Left renal cortex interstitium (tissue), 4 donors: ENCODE data around the gene CACNA1D. TPM values are rescaled to one million over a fixed set of nuclear protein-coding genes. Genes with fewer than 3 reads are reported as not detected.

Experiments used
- DNase-seq, 4 donors: peaks; one replicate each; pipeline ENCODE4 v3.0.0-alpha.2; 2013; ENCODE audit warnings: low read depth in 4 of 4, low spot score in 2 of 4, missing footprints in 1 of 4
- polyA plus RNA-seq, 4 donors: library from polyadenylated mRNA; unstranded; fragments of 120-200 nt; gene quantifications; one replicate each; pipeline ENCODE4 v1.2.1, GENCODE V29; 2013; ENCODE audit not compliant: insufficient read length in 4 of 4

The CACNA1D gene
- polyA plus RNA-seq, 4 donors = 10.8 to 17.0 (median 13.3) TPM

DNA sequence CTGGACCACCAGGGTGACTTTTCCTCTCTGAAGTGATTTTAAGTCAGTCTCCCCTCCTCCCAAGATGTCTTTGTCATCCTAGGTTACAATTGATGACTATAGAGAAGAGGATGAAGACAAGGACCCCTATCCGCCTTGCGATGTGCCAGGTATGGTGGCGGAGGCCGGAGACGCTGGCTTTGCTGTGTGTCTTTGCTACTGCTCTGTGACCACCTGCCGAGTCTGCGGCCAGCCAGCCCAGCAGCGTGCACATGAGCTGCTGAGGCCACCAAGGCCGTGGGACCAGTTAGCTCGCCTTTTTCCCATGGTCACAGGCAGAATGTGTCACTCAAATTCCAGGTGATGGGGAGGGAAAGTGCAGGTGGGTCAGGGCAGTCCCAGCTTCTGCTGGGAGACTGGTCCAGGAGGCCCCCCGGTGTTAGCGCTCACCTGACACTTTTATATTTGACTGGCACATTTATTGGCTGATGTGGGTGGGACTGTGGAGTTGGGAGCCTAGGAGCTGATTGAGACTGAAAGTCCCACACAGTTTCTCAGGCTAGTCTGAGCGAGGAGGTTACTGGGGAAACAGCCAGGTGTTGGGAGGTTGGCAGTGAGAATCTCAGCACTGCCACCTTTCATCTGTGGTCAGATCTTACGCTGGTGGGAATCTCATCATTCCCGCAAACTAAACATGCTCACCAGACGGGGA is 237.7 kb downstream of the CACNA1D start:
- no peak for DNase-seq

DNA sequence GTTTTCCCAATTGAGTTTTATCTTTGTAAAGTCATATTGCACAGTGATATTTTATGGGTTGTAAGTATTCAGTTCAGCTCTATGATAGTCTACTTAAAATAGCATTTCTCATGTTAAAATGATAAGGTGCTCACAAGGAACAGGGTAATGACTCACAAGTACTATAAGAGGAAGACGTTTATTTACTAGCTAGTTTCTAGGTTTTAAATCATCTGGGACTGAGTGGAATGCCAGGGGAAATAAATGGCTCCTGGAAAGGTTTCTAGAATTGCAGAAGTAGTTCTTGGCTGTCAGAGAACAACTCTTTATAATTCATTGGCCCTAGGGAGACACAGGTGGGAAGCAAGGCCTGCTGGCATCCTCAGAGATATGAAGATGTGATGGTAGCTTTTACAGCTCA is 239.0 kb downstream of the CACNA1D start:
- no peak for DNase-seq

DNA sequence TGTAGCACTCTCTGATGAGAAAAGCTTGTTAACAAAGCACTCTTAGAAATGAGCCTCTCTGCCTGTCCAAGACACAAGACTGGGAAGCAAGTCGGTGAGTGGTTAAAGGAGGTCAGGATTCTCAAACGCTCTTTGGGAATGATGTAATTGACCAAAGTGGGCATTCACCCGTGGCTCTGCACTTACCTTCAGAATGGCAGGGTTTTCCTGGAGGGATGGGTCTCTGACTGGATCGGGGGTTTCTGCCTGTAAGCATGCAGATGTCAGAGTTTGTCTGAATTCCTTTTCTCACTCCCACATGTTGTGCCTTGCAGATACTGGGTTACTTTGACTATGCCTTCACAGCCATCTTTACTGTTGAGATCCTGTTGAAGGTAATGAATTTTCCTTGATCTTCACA is 245.6 kb downstream of the CACNA1D start:
- DNase-seq = no peak

DNA sequence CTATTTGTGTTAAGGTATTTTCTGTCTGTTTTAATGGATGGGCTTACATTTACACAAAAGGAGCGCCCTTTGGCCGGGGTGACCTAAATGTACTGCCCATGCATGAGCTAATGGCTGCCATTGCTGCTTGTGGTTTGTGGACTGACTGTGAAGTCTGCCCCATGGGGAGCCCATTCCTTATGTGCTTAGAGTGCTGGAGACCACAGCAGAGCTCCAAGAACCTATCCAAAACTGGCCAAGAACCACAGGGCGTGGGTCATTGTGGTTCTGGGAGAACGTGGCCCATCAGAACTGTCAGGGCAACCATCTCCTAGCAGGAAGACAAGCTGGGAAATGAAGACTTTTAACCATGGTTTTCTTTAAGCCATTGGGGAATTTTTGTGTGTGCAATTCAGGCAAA is 246.5 kb downstream of the CACNA1D start:
- DNase-seq = no peak

DNA sequence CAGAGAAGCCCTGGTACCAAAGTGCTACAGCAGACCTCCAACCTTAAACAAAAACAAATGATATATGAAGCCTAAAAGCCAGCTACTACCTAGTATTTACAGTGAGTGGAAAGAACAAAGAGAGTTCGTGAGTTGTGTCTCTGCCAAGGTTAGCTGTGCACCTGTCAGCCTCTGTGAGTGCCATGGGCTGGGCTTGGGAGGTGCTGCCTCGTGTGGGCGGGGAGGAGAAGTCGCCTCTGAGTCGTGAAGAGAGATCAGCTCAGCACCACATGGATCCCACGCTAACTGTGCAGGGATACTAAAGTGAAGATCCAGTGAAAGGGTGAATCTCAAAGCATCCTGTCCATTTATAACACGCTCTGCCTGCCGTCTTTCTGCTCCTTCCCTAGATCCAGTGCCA is 249.9 kb downstream of the CACNA1D start:
- no peak for DNase-seq

DNA sequence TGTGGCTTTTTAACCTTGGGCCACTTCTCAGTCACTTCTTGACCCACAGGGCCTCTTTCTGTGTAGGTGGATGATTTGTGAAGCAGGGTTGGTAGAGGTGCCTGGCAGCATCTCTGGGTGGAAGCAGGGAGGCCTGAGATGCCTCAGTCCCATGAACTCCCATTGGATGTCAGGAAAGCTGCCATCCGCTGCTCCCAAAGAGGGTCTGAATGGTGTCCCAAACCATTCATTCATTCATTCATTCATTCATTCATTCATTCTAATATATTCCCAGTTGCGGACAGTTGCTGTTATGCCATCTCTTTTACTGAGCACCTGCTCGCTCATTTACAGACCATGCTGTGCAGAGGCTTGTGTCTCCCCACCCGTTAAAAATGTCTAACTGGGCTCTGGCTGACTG is 253.1 kb downstream of the CACNA1D start:
- no peak for DNase-seq

DNA sequence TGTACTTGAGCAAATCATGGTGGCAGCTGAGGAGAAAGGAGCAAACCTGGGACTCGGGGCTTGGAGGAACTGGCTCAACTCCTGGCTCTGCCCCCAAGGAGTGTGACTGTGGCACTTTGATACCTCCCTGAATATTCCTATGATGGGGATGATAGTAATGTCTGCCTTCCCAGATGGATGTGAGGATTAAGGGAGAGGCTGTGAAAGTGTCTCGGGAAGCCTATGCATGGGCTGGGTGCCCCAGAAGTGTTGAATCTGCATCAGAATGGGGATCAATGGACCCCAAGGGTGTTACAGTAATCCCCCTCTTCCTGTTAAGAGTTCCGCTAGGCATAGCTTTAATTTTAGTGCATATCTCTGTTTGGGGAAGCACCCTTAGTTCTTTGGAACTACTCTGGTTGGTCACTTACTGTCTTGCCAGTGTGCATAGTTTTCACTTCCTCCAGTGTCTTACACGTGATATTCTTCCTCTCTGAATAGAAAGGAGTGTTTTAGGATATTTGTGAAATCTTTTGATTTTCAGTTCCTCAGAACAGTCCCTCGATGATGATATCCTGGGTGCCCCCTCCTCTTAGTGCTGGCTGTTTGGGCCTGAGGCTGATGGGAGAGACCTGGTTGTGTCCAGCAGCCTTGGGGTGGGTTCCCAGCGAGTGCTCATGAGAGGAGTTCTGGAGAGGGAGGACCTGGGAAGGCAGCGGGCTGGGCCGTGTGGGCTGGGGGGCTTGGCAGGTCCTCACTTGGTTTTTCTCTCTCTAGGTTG is 254.3 kb downstream of the CACNA1D start:
- DNase-seq = no peak

DNA sequence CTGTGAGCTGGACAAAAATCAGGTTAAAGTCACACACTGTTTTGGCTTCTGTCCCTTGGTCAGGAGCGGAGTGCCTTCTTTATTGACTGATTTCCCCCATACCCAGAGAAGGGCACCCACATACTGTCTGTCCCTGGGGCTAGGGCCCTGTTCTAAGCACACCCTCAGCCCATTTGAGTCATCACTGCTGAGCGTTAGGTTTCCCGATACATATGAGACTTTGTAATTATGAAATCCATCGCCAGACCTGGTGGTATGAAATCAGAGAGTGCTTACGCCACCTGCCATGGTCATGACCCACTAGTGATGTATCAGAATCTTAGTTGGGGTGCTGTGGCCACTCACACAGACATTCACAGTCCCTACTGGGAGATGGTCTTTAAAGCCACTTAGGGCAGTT is 255.0 kb downstream of the CACNA1D start:
- DNase-seq = no peak

DNA sequence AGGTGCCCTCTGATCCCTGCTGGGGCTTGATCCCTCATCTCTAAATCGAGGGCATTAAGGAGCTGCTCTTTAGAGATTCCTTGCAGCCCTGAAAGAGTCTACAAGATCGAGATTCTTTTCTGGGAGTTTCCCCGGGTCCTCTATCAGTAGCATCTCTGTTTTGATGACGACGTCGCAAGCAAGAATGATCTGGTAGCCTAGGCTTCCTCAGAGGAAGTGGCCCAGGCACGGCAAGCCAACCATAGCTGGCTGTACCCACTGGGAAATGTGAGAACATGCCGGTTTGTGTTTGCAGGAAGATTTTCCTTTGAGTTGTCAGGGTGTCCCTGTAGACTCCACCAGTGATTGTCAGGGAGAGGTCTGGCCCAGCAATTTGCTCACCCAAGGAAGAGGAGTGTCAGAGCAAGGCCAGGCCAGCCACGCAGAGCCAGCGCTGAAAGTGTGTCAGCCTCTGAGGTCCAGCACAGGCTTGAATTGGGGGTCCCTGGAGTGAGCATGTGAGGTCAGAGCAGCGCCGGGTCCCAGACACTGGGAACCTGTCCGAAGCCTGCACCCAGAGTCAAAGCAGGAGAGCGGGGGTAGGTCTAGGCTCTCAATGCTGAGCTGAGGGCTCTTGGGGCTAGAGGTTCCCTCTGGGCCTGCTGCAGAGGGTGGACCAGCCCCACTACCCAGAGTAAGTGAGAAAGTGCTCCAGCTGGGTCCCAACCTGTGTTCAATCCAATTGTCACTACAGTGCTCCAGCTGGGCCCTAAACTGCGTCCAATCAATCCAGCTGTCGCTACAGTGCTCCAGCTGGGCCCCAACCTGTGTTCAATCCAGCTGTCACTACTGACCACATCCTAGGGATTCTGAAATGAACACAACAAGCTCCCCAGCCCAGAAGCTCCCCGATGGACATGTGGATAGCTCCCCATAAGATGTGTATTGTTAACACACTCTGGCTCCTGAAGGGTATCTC is 256.1 kb downstream of the CACNA1D start:
- DNase-seq = no peak

DNA sequence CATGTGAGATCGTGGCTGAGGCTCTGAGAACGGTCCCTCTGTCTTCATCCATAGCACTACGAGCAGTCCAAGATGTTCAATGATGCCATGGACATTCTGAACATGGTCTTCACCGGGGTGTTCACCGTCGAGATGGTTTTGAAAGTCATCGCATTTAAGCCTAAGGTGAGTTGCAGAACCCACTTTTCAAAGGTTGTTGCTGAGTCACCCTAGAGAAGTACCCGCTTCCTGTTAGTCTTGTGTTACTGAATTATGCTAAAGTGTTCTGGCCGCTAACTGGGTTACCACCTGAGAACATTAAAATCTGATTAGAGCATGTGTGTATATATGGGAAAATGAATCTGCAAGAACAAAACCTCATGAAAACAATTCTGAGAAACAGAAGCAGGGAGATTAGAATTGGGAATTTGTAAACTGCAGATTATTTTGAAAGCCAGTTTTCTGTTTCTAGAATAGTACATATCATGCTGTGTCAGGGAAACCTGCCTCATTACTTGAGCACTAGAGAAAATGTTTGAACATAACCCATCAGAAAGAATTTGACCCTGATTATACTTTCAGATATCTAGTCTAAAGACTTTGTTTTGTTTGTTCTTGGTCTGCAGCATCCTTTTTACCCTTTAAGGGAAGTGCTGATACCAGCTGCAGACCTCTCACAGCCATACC is 259.2 kb downstream of the CACNA1D start:
- no peak for DNase-seq

DNA sequence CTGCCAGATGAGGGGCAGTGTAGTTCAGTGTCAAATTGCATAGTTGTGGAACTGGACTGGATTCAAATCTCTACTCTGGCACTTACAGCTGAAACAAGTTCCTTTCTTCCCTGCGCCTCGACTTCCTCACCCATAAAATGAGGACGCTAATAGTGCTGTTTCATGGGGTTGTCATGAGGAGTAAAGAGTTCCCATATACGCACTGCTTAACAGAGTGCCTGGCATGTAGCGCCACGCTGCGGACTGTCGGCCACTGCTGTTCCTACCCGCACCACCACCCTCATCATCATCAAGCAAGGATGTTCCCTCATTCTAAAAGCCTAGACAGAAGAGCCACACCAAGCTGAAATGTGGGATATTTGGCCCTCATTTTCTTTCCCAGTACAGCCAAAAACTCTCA is 259.9 kb downstream of the CACNA1D start:
- no peak for DNase-seq

DNA sequence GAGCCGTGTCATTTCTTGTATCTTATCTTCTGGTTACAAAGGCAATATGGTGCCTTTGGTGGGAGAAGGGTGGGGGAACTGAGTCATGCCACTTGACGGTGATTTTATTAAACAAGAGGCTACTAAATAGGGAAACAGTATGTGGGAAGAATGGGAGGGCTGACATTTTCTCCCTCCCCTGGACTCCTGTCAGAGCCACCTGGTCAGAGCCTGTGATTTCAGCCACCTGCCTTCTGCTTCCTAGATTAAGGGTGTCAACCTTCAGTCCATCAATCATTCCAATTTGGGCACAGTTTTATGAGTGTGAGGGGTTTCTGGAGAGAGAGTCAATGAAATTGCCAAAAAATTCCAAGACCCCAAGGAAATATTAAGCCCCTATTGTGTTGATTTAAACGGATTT is 264.4 kb downstream of the CACNA1D start:
- DNase-seq = no peak

DNA sequence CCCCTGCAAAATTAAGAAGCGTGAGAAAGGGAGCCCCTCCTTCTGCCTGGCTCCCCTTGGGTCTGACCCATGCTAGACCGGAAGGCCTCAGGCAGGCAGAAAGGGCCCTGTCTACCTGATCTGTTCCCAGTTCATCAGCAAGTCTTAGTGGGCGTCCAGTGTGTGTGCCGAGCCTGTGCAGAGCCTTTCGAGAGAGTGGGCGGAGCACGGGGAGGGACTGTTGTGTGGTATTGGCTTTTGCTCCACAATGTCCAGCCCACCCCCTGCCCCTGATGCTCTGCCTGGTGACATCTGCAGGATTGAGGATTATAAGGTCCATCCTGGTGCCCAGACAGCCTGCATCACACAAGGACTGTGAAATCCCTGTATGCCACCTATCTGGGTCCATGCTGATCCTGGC is 268.9 kb downstream of the CACNA1D start:
- no peak for DNase-seq

DNA sequence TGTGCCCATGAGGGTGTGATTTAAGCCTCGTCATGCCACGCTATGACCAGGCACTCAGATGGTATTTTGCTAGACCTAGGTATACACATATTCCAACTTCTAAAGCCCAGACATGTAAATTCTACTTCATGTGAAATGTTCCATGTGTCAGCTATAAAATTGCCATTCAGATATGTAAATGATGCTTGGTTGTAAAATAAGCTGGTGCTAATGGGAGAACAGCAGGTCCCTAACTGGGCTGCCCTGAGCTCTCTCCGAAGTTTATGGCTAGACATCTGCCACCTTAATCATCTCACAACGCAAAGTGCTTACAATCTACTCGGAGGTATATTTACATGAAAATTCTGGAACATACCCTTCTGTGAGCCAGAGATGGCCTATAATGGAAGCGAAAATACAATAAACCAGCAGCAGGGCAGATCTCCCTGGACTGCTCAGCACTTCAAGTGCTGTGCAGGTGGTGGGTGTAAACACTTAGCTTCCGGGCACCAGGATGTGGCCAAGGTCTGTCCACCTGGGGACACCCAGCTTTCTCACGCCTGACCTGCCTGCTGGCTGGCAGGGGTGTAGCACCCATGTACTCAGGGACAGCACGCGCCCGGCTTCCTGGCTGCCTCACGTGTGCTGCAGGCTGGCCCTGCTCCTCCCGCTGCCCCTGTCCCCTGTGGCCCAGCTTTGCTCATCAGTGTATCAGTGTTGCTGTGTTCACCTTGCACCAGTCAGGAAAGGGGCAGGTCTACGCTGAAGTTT is 269.8 kb downstream of the CACNA1D start:
- no peak for DNase-seq

DNA sequence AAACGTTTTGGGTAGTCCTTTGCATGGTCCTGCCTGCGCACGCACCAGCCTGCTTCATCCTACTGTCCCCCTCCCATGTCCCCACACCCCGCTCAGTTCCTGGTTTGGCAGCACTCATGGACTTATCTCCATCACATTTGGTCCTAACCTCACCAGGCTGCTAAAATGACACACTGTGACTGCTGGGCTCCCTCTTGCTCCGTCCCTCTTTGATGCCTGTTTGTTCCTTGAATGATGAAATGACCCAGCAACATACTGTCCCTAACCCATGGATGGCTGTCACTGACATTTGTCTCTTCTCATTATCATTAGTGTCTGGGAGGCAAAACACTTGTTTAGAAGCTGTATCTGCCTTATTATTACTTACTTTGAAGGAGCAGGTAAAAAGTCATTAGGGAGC is 271.3 kb downstream of the CACNA1D start:
- no peak for DNase-seq

DNA sequence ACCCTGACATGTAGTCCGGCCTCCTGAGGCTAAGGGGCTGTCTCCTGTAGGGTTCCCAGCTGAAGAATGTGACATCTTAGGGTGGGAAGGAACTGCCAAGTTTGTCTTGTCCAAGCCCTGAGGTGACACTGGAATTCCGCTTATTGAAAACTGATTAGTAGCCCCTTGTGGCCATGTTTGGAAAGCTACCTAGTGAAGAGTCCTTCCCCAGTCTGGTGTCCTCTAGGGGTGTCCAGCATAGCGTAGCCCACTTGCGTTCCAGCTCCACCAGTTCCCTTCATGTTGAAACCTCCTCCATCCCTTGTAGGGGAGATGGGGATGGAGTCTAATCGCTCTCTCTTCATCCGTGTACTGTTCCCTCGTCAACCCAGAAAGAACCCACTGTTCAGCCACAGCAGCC is 272.3 kb downstream of the CACNA1D start:
- DNase-seq = no peak

DNA sequence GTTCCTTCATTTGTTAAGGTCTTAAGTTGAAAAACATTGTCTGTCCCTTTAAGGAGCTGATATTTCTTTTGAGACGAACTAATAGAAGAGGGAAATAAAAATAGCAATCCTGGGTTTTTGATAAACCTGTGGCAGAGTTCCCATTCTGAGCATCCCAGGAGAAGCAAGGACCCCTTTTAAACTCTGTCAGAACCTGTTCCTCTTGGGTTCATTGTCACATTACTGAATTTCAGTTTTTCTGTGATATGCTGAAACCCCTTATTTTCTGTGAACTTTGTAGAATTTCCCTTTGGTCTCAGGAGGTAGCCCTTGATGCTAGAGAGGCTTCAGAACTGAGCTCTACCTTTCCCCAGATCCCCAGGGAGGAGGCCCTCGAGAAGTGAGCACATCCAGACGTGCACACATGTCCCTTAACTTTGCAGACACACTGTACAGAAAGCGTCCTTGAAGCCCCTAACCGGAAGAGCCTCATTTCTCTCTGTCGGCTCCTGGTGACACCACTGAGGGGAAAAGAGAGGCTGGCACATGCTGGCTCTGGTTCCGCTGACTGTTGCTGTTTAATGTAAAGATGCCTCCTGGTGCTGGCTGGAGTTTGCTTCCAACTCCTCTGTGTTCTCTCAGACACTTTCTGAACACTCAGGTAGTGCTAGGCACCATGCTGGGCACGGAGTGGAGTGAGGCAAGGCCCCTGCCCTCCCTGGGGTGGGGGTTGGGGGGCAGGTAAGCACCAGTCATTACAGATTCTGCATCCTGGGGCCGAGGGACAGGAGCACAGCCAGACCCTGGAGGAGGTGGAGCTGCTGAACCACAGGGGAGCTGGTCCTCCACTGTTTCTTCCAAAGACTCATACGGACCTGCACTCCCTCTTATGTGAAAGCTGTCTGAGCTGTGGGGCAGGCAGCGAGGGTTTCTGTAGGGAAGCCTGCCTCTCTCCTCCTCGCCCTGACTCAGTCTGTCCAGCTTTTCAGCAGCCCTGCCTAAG is 274.4 kb downstream of the CACNA1D start:
- DNase-seq = no peak

DNA sequence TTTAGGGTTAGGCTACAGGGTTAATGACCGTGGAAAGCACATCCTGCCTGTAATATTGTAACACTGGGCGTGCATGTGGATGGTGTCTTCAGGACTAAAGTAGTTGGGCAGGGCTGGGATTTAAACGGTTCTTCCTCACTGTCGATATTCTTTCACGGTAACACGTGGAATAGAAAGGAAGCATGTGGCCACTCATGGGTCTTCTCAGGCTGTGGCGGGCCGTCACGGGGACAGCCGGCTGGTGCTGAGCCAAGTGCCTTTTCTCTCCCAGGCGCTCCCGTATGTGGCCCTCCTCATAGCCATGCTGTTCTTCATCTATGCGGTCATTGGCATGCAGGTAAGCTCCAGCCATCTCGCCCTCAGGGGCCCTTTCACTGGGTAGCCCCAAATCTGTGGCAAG is 278.2 kb downstream of the CACNA1D start:
- DNase-seq = no peak

DNA sequence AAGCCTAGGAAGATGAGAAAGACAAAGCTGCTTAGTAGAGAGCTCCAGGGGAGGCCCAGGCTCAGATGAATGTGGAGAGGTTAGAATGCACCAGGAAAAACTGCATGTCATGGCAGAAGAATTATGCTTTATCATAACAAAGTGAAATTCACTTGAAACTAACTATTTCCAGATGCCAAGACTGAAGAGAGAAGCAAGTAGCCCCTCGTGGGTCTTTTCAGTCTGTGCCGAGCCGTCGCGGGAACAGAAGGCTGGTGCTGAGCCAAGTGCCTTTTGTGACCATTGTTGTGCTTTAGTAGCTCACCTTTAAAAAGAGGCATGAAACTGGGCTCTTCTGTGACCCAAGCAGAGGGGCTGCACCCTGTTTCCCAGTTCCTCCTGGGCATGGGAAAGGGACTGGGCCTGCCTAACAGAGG is 278.6 kb downstream of the CACNA1D start:
- DNase-seq = no peak
